Measurements from ENCODE around the gene ADORA2A.

- TF ChIP-seq POLR2AphosphoS5 (IDR thresholded peaks at IDR 0.05): no peak
- no peak for TF ChIP-seq CTCF (IDR thresholded peaks at IDR 0.05)
Measured at GRCh38 chr22:24460418-24461089, 33.2 kb downstream of the ADORA2A start.
